Panc1 (cell line): ENCODE data around the gene ZC3H8. TPM values are rescaled to one million over a fixed set of nuclear protein-coding genes. Genes with fewer than 3 reads are reported as not detected.

Experiments used
- ATAC-seq: fragments of 200-7000 bp; cut with Tn5 transposase; 2 replicates; pipeline ENCODE4 v1.9.1; 2020; ENCODE audit warnings: mild to moderate bottlenecking, moderate library complexity
- BruUV-seq: library from RNA; stranded (reverse); fragments of 400-500 nt; replicated peaks from 2 replicates; lab custom pipeline; 2021; lab: Mats Ljungman, UMichigan
- CTCF ChIA-PET: fragments of 300-600 bp; sonication (Branson Sonifier 250); formaldehyde crosslinking; loops from one replicate; lab custom pipeline; 2022; ENCODE audit warnings: antibody characterized with exemption; lab: Charles Lee
- POLR2A ChIA-PET: fragments of 300-600 bp; sonication (Branson Sonifier 250); formaldehyde crosslinking; loops from one replicate; lab custom pipeline; 2022; ENCODE audit warnings: antibody characterized with exemption; lab: Charles Lee
- DNase-seq: peaks from one replicate; pipeline ENCODE4 v3.0.0-alpha.2; 2010; ENCODE audit warnings: low read depth, low spot score
- H3K27ac ChIP-seq: 2 replicates; pipeline ENCODE4 v1.5.1; 2011; ENCODE audit warnings: mild to moderate bottlenecking, low read length, inconsistent platforms
- H3K27me3 ChIP-seq: fragments of 200-500 bp; sonication (Bioruptor generic); 2 replicates; pipeline ENCODE4 v1.6.0; 2014; ENCODE audit warnings: low read length, inconsistent platforms; ENCODE audit not compliant: control insufficient read depth, insufficient read depth
- H3K36me3 ChIP-seq: fragments of 200-500 bp; sonication (Bioruptor generic); 2 replicates; pipeline ENCODE4 v1.5.1; 2014; ENCODE audit warnings: inconsistent platforms, mild to moderate bottlenecking, low read length, moderate library complexity; ENCODE audit not compliant: control insufficient read depth, insufficient read depth
- H3K4me1 ChIP-seq: 2 replicates; pipeline ENCODE4 v1.5.1; 2011; ENCODE audit warnings: inconsistent platforms, mild to moderate bottlenecking, low read length, moderate library complexity; ENCODE audit not compliant: control insufficient read depth, insufficient read depth
- H3K4me3 ChIP-seq, 2 experiments: 2 replicates each; pipeline ENCODE4 v1.5.1; 2011 to 2012; ENCODE audit warnings: low read depth in 2 of 2, low read length in 2 of 2, mild to moderate bottlenecking in 2 of 2, inconsistent platforms in 1 of 2, moderate library complexity in 1 of 2
- H3K9me3 ChIP-seq: fragments of 200-500 bp; sonication (Bioruptor generic); 2 replicates; pipeline ENCODE4 v1.5.1; 2014; ENCODE audit warnings: low read depth, mild to moderate bottlenecking, inconsistent platforms, low read length, moderate library complexity; ENCODE audit not compliant: control insufficient read depth, insufficient read depth
- POLR2AphosphoS5 ChIP-seq: IDR thresholded peaks from 2 replicates; pipeline ENCODE4 v1.6.1; 2012; ENCODE audit warnings: mild to moderate bottlenecking, low read depth, low read length, moderate library complexity
- SIN3A ChIP-seq: IDR thresholded peaks from 2 replicates; pipeline ENCODE4 v1.6.1; 2012; ENCODE audit warnings: low read depth, mild to moderate bottlenecking, low read length, moderate library complexity, borderline replicate concordance; ENCODE audit not compliant: insufficient read depth
- TCF7L2 ChIP-seq: IDR thresholded peaks from 2 replicates; pipeline ENCODE4 v1.6.1; 2011; ENCODE audit warnings: mild to moderate bottlenecking, low read depth, low read length, inconsistent platforms
- in situ Hi-C: cut with HindIII; loops from 2 replicates; pipeline ENCODE4 v1.10.0; 2016; ENCODE audit warnings: low sequenced_read_pairs, low pct_unique_long_range_greater_than_20kb
- intact Hi-C: fragments of 100-400 bp; cut with micrococcal nuclease; formaldehyde crosslinking; loops from one replicate; pipeline ENCODE4 v1.10.0; 2022; ENCODE audit not compliant: unreplicated experiment
- total RNA-seq: library from RNA; stranded (reverse); gene quantifications from one replicate; pipeline ENCODE4 v1.2.1, GENCODE V29; 2021; ENCODE audit not compliant: unreplicated experiment
- TF ChIP-seq, protein P1 (sequence below), 2 experiments: IDR thresholded peaks; 2 replicates each; pipeline ENCODE4 v1.6.1; 2011 to 2012; ENCODE audit warnings: low read depth in 2 of 2, control low read depth in 1 of 2, low read length in 1 of 2, mild to moderate bottlenecking in 1 of 2, moderate library complexity in 1 of 2; ENCODE audit not compliant: insufficient read depth in 1 of 2
- TF ChIP-seq, protein P2 (sequence below): fragments of 450-650 bp; IDR thresholded peaks from 2 replicates; pipeline ENCODE4 v1.5.1; 2017; ENCODE audit warnings: mild to moderate bottlenecking

The ZC3H8 gene
- total RNA-seq, 1 experiment from 2014 or later: 4.4 TPM

DNA sequence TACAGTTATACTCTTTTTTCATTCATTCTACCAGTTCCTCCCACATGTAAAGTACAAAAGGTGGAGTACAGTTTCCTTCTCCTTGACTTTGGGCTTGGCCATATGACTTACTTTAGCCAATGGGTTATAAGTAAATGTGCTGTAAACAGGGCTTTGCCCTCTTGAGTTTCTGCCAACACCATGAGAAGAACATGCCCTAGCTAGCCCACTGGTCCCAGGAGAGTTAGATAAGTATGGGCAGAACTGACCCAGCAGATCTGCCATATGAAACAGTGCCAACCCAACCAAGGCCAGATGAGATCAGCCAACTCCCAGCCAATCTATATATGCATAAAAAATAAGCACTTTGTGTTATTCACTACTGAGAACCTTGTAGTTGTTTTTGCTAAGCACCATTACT, 25.5 kb downstream of the ZC3H8 start:
- Histone ChIP-seq H3K4me1 (no peaks in the 10 kb centered on the region), H3K36me3 (peaks cover 4% of the 10 kb centered on the region; the same call in 1 of the 2 replicates), H3K27me3 (no peaks in the 10 kb centered on the region), H3K9me3 (no peaks in the 10 kb centered on the region), H3K27ac (no peak overlapping the region), H3K4me3 (no peak overlapping the region)
- ChIA-PET CTCF (no interaction called here), POLR2A (no interaction called here)
- intact Hi-C loops (no loop called here), in situ Hi-C loops (no loop called here)
- no TSS peak for BruUV-seq
- no peak for ATAC-seq
- no peak for DNase-seq
- TF ChIP-seq, protein P1, sequence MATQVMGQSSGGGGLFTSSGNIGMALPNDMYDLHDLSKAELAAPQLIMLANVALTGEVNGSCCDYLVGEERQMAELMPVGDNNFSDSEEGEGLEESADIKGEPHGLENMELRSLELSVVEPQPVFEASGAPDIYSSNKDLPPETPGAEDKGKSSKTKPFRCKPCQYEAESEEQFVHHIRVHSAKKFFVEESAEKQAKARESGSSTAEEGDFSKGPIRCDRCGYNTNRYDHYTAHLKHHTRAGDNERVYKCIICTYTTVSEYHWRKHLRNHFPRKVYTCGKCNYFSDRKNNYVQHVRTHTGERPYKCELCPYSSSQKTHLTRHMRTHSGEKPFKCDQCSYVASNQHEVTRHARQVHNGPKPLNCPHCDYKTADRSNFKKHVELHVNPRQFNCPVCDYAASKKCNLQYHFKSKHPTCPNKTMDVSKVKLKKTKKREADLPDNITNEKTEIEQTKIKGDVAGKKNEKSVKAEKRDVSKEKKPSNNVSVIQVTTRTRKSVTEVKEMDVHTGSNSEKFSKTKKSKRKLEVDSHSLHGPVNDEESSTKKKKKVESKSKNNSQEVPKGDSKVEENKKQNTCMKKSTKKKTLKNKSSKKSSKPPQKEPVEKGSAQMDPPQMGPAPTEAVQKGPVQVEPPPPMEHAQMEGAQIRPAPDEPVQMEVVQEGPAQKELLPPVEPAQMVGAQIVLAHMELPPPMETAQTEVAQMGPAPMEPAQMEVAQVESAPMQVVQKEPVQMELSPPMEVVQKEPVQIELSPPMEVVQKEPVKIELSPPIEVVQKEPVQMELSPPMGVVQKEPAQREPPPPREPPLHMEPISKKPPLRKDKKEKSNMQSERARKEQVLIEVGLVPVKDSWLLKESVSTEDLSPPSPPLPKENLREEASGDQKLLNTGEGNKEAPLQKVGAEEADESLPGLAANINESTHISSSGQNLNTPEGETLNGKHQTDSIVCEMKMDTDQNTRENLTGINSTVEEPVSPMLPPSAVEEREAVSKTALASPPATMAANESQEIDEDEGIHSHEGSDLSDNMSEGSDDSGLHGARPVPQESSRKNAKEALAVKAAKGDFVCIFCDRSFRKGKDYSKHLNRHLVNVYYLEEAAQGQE (IDR thresholded peaks at IDR 0.05; ENCODE audit: insufficient read depth in 1 of 2, low read depth in 2 of 2, low read length in 1 of 2): no peak
- TF ChIP-seq, protein P2, sequence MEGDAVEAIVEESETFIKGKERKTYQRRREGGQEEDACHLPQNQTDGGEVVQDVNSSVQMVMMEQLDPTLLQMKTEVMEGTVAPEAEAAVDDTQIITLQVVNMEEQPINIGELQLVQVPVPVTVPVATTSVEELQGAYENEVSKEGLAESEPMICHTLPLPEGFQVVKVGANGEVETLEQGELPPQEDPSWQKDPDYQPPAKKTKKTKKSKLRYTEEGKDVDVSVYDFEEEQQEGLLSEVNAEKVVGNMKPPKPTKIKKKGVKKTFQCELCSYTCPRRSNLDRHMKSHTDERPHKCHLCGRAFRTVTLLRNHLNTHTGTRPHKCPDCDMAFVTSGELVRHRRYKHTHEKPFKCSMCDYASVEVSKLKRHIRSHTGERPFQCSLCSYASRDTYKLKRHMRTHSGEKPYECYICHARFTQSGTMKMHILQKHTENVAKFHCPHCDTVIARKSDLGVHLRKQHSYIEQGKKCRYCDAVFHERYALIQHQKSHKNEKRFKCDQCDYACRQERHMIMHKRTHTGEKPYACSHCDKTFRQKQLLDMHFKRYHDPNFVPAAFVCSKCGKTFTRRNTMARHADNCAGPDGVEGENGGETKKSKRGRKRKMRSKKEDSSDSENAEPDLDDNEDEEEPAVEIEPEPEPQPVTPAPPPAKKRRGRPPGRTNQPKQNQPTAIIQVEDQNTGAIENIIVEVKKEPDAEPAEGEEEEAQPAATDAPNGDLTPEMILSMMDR: no peak
- TF ChIP-seq POLR2AphosphoS5 (no peak), TCF7L2 (no peak), SIN3A (no peak)

DNA sequence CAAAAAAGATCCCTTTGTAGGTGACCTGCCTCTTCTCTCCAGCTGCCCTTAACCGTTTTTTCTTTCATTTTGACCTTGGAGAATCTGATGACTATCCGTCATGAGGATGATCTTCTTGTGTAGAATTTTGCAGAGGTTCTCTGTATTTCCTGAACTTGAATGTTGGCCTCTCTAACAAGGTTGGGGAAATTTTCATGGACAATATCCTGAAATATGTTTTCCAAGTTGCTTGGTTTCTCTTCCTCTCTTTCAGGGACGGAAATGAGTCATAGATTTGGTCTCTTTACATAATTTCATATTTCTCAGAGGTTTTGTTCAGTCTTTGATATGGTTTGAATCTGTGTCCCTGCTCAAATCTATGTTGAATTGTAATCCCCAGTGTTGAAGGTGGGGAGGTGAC, 34.0 kb downstream of the ZC3H8 start:
- DNase-seq: no peak
- BruUV-seq: no TSS peak
- CTCF ChIA-PET: no interaction called here
- intact Hi-C loops: no loop called here
- no peaks in the 10 kb centered on the region for H3K4me1 ChIP-seq
- in situ Hi-C loops: no loop called here
- no peaks in the 10 kb centered on the region for H3K9me3 ChIP-seq
- no peaks in the 10 kb centered on the region for H3K27me3 ChIP-seq
- POLR2A ChIA-PET: no interaction called here
- H3K27ac ChIP-seq: no peak overlapping the region
- H3K36me3 ChIP-seq: no peaks in the 10 kb centered on the region
- no peak for TF ChIP-seq TCF7L2
- no peak for TF ChIP-seq POLR2AphosphoS5
- ATAC-seq: no peak
- H3K4me3 ChIP-seq: no peak overlapping the region

DNA sequence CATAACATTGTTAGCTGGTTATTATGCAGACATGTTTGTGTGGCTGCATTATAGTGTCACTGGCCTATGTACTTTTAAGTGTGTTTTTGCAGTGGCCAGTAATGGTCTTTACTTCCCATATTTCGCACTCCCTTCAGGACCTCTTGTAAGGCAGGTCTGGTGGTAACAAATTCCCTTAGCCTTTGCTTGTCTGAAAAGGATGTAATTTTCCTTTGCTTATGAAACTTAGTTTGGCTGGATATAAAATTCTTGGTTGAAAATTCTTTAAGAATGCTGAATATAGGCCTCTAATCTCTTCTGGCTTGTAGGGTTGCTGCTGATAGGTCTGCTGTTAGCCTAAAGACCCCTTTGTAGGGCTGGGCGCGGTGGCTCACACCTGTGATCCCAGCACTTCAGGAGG, 34.7 kb downstream of the ZC3H8 start:
- no peak overlapping the region for H3K4me3 ChIP-seq
- no peak for TF ChIP-seq TCF7L2
- TF ChIP-seq, protein P1 (IDR thresholded peaks at IDR 0.05; ENCODE audit: insufficient read depth in 1 of 2, low read depth in 2 of 2, low read length in 1 of 2): no peak
- TF ChIP-seq, protein P2: no peak
- no peak for TF ChIP-seq POLR2AphosphoS5
- no peak for TF ChIP-seq SIN3A
- no peaks in the 10 kb centered on the region for H3K36me3 ChIP-seq
- BruUV-seq: no TSS peak
- ChIA-PET POLR2A (no interaction called here), CTCF (no interaction called here)
- H3K27me3 ChIP-seq: no peaks in the 10 kb centered on the region
- H3K27ac ChIP-seq: no peak overlapping the region
- no peaks in the 10 kb centered on the region for H3K9me3 ChIP-seq
- H3K4me1 ChIP-seq: no peaks in the 10 kb centered on the region
- in situ Hi-C loops (no loop called here), intact Hi-C loops (no loop called here)
- ATAC-seq: no peak
- no peak for DNase-seq
